HG03575 (cell line): ENCODE data around the gene C1orf226.

Source experiments
- ATAC-seq: cut with Tn5 transposase; IDR thresholded peaks from one replicate; pipeline ENCODE4 v1.9.1; 2021; ENCODE audit not compliant: unreplicated experiment, insufficient number of reproducible peaks, low FRiP score; ENCODE audit errors: extremely low read depth

Gene C1orf226

DNA sequence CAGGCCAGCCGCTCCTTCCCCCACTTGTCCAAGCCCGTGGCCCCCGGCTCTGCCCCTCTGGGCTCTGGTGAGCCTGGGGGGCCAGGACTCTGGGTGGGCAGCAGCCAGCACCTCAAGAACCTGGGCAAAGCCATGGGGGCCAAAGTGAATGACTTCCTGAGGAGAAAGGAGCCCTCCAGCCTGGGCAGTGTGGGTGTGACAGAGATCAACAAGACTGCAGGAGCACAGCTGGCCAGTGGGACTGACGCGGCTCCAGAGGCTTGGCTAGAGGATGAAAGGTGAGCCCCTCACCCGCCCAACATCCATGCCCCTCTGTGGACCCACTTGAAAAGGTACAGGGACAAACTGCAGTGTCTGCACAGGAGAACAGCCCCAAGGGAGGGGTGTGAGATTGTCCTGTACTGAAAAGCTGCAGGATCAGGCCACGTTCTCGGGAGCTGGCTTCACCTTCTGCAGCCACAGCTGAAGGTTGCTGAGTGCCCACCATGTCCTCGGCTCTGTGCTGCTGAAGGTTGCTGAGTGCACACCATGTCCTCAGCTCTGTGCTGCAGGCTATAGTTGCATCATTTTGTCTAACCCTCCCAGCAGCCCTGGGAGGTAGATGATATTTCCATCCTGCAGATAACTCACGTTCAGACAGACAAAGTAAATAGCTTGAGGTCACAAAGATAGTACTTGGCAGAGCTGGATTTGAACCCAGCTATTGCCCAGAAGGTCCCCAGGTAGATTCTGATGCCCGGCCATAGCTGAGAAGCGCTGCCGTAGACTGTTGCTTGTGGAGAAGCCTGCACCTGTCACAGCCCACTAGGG is 618 bp downstream of the C1orf226 start:
- ATAC-seq, result no peak

DNA sequence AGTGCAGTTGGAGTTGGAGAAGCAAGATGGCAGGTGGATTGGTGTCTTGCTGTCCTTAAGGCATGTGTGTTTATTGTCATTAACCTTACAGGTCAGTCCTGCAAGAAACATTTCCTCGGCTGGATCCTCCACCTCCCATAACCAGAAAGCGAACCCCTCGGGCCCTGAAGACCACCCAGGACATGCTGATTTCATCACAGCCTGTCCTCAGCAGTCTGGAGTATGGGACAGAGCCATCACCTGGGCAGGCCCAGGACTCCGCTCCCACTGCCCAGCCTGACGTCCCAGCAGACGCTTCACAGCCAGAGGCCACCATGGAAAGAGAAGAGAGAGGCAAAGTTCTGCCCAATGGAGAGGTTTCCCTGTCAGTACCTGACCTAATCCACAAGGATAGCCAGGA is 1.6 kb downstream of the C1orf226 start:
- no peak for ATAC-seq

GRCh38 chr1:162383516-162383915 is 2.0 kb downstream of the C1orf226 start:
- ATAC-seq, result no peak

DNA sequence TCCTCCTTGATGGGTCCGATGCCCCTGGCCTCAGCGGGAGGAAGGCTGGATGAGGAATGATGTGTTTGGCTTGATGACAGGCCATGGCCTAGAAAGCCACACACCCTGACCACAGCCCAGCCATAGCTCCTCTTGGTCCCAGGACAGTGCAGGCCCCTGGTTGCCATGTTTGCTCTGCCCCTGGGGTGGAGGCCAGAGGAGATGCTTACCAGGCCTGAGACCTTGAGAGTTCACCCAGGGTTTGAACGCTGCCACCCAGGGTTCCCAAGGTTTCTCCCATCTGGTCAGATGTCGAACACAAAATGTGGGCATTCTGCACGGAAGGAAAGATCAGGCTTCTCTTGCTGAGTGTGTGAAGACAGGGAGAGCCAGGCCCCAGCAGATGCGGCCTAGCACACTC is 2.6 kb downstream of the C1orf226 start:
- ATAC-seq, result no peak

- no peak for ATAC-seq
These were observed 3.2 kb downstream of the C1orf226 start for GRCh38 chr1:162384601-162385279.

- no peak for ATAC-seq
These were observed 3.7 kb downstream of the C1orf226 start for GRCh38 chr1:162385280-162385623.

DNA sequence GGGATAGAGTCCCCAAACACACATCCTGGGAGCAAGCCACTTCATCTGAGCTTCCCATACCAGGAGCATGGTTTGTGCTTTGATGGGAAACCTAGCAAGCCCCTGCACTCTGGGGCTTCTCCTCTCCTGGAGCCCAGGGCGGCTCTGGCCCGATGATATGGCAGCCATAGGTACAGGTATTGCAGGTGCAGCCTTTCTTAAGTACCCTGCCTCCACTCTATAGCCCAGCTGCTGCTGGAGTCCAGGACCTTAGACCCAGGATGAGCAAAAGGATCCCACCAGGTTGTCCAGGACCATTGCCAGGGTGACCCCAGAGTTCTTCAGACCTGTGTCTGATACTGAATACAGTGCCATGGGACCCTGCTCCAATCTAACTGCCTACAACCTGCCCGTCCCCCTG is 4.2 kb downstream of the C1orf226 start:
- no peak for ATAC-seq

- no peak for ATAC-seq
These were observed 5.0 kb downstream of the C1orf226 start for GRCh38 chr1:162386292-162387225.

DNA sequence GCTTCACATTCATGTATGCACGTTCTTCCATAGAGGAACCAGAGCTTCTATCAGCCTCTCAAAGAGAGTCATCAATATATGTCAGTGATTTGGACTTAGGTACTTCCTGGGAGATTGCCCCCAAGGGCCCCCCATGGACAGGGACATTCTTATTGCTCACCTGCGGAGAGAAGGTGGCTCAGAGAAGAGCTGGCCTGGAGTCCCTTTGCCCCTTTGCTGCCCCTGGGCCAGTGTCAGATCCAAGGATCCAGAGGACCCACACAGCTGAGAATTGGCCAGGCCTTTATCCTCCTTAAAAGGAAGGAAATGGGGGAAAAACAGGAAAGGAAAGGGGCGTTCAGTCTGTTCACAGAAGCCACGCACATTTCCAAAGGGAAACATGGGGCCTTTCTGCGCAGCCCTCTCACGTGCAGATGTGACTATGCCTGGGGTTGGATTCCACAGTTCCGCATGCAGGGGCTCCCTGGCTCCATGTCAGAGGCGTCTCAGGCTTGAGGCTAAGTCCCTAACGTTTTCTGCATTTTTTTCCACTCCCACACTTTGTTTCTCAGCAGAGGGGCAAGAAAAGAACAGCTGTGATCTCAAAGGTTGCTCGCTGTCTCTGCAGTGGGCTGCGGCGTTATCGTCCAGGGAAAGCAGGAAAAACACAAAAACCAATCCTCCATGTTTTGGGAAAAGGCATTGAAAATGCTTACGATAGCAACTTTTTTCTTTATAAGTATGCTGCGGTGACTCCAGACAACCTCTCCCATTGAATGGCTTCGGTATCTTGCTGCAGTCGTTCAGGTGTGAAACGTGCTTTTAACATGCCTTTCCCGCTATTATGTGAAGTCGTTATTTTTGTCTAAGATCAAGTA is 5.9 kb downstream of the C1orf226 start:
- no peak for ATAC-seq

DNA sequence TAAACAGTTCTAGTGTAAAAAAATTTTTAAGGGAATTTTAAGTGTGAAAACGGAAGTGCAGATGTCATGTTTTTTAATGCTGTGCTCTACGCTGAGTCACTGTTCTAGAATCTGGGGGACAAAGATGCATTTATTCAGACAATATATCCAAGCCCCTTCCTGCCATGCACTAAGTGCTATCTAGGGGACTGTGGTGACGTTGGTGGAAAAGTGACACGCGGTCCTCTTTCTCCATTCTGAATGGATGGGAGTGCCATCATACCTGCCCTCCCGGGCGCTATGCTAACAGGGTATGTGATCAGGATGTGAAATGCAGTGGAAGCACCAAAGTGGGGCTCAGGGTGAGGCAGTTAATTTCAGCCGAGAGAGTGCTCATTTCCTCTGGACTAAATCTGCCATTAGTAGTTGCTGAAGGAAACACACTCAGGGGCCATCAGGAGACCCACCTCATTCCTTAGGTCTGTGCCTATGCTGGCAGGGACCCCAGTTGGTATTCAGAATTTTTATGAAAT is 6.6 kb downstream of the C1orf226 start:
- no peak for ATAC-seq

- ATAC-seq, result no peak
These were observed 7.1 kb downstream of the C1orf226 start for GRCh38 chr1:162388615-162389014.

- no peak for ATAC-seq
These were observed 7.7 kb downstream of the C1orf226 start for GRCh38 chr1:162389021-162389818.

- no peak for ATAC-seq
These were observed 8.4 kb downstream of the C1orf226 start for GRCh38 chr1:162389971-162390370.

DNA sequence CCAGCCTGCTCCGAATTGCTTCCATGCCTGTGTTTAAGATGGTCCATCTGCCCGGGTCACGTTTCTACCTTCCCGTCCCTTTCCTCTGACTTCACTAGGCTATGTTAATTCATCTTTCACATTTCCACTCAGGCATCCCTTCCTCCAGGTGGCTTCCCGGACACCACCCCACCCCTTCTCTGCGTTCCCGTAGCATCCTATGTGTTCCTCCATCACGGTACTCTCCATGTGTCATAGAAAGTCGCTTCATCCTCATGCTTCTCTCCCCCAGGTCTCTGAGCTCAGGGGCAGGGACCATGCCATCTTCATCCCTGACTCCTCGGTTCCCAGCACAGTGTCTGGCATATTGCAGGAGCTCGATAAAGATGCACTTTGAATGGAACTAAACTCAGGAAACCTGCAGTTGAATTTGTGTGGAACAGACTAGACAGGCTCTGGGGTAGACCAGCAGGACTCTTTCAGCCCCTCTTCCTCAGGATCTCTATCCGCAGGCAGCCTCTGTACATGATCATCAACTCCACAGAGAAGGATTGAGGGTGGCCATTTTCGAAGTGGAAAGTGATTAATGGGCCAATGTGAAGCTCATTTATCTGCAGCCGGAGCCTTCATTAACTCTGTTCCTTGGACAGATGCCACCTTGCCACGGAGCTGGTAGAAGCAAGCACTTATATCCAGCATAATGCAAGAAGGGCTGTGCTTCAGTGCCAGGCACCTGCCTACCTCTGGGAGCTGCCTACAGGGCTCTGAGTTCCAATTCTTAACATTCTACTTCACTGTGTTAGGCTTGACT is 9.1 kb downstream of the C1orf226 start:
- ATAC-seq, result no peak

- ATAC-seq, result no peak
These were observed 10.4 kb downstream of the C1orf226 start for GRCh38 chr1:162391790-162392563.

- no peak for ATAC-seq
These were observed 14.8 kb downstream of the C1orf226 start for GRCh38 chr1:162396201-162396906.
